AG04449 (cell line): ENCODE measurements around the gene AGBL4.

Experiments used
- CTCF ChIA-PET: fragments of 350-600 bp; formaldehyde crosslinking; extraction: SDS; loops from one replicate; lab custom pipeline; 2021; ENCODE audit warnings: antibody characterized with exemption; lab: Yijun Ruan, JAX
- POLR2A ChIA-PET: fragments of 400-600, 350-600 bp; formaldehyde crosslinking; extraction: SDS; loops from one replicate; lab custom pipeline; 2020; ENCODE audit warnings: antibody characterized with exemption, inconsistent platforms; lab: Yijun Ruan, JAX
- DNase-seq: peaks from one replicate; pipeline ENCODE4 v3.0.0-alpha.2; 2010; ENCODE audit warnings: low read depth, low spot score
- H3K4me3 ChIP-seq: 2 replicates; pipeline ENCODE4 v1.5.1; 2011; ENCODE audit warnings: low read depth, mild to moderate bottlenecking, control low read depth, low read length
- TF ChIP-seq, protein P1 (sequence below): IDR thresholded peaks from one replicate; pipeline ENCODE4 v1.5.1; 2011; ENCODE audit warnings: mild to moderate bottlenecking, moderate library complexity, low read length, control low read depth, inconsistent platforms; ENCODE audit not compliant: insufficient read depth; ENCODE audit errors: missing control alignments

Gene AGBL4

DNA sequence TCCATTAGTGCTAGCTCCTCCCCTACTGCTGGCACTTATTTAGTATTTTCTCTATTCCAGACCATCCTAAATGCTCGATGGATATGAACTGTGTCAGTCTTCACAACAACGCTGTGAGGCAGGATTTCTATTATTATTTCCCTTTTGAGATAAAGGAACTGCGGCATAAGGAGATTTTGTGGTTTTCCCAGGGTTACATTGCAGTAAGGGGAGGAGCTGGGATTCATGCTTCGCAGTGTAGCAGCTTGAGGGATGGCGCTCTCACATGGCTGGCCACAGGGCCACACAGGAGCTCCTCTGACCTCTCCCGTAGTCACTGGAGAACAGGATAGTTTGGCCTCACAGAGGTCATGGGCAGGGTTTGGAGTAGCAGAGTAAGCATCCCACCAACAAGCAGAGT is 1364.0 kb downstream of the AGBL4 start:
- TF ChIP-seq, protein P1, sequence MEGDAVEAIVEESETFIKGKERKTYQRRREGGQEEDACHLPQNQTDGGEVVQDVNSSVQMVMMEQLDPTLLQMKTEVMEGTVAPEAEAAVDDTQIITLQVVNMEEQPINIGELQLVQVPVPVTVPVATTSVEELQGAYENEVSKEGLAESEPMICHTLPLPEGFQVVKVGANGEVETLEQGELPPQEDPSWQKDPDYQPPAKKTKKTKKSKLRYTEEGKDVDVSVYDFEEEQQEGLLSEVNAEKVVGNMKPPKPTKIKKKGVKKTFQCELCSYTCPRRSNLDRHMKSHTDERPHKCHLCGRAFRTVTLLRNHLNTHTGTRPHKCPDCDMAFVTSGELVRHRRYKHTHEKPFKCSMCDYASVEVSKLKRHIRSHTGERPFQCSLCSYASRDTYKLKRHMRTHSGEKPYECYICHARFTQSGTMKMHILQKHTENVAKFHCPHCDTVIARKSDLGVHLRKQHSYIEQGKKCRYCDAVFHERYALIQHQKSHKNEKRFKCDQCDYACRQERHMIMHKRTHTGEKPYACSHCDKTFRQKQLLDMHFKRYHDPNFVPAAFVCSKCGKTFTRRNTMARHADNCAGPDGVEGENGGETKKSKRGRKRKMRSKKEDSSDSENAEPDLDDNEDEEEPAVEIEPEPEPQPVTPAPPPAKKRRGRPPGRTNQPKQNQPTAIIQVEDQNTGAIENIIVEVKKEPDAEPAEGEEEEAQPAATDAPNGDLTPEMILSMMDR, result no peak
- ChIA-PET POLR2A (no interaction called here), CTCF (no interaction called here)
- no peak overlapping the region for H3K4me3 ChIP-seq
- DNase-seq, result no peak

DNA sequence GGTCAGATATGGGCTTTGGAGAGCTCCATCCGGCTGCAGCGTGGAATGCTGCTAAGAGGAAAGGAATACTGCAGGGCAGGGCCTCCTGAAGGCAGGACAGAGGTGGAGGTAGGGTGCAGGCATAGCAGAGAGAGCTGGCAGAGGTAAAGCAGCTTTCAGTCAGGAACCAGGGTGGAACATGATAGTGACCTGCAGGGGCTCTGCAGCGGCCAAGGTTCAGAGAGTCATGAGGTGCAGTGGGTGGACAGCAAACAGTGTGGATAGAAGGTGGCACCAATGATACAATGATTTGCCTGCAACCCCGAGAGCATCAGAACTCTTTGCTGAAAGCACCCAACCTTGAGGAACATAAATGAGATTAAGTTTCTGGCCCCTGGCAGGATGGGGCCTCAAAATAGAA is 1366.3 kb downstream of the AGBL4 start:
- CTCF ChIA-PET, result no interaction called here
- H3K4me3 ChIP-seq, result no peak overlapping the region
- POLR2A ChIA-PET, result no interaction called here
- DNase-seq, result no peak
- TF ChIP-seq, protein P1, result no peak

DNA sequence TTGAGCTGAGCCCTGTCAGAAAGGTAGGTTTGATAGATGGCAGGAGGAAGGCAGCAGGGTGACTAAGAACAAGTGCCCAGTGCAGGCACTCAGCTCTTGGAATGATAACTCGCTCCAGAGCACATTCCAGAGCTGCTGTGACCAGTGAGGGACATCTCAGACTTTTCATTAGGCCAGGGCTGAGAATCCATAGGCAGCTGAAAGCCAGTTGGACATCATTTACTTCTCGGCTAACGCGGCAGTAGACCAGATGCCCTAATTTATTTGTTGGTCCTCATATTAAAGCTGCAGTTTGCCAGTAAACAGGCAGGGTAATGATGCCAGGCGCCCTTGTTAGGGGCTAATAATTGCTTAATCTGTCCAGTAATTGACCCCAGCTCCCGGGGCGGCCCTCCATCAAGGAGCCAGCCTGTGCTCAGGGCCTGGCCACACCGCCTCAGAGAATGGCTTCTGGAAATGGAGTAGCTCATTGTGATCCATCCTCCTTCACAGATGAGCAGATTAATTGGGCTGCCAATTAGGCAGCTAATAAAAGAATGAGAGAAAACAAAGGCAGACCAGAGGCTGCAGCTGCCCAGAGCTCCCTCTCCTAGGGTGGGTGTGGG is 1369.0 kb downstream of the AGBL4 start:
- CTCF ChIA-PET, result no interaction called here
- POLR2A ChIA-PET, result no interaction called here
- TF ChIP-seq, protein P1, result no peak
- no peak overlapping the region for H3K4me3 ChIP-seq
- DNase-seq, result no peak

GRCh38 chr1:48652334-48652733 is 1371.4 kb downstream of the AGBL4 start:
- ChIA-PET CTCF (no interaction called here), POLR2A (no interaction called here)
- DNase-seq, result no peak
- no peak overlapping the region for H3K4me3 ChIP-seq
- TF ChIP-seq, protein P1, result no peak

DNA sequence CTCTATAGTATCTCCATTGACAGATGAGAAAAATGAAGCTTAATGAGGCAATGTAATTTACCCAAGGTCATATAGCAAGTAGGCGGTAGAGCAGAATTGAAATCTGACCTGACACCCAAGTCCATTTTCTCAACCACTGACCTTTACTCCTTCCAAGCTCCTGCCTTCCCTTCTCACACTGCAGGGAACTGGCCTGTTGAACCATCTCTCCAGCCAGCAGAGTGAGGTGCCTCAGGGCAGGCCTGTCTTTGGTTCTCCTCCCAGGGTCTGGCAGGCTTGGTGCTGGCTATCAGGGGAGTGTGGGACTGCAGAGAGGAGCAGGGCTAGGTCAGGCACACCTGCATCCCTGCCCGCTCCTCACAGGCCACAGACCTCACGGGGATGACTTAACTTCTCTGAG is 1373.9 kb downstream of the AGBL4 start:
- no peak for DNase-seq
- ChIA-PET CTCF (interaction anchor here (1.1 kb wide), 1 partner anchor 27 kb away, joined by 4 read pairs; no protein-coding TSS in a partner anchor), POLR2A (no interaction called here)
- TF ChIP-seq, protein P1, result no peak
- no peak overlapping the region for H3K4me3 ChIP-seq

DNA sequence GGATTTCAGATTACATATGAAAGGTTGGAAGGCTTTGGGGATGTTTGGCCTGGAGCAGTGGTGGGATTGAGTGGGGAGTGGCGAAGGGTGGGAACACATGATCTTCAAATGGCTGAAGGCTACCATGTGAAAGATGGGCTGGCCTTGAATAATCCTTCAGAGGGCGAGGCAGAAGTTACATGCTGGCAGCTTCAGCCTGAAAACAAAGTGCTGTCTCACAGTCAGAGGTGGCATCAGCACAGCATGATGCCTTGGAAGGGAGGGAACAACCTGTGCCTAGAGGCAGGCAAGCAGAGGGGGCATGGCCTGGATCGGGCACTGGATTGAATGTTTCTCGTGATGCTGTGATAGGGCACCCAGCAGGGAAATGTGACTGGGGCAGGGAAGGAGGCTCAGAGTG is 1377.9 kb downstream of the AGBL4 start:
- TF ChIP-seq, protein P1, result no peak
- ChIA-PET CTCF (no interaction called here), POLR2A (no interaction called here)

More for the DNA sequence above, 1377.9 kb downstream of the AGBL4 start:
- DNase-seq, result no peak
- H3K4me3 ChIP-seq, result no peak overlapping the region
